Right hindlimb (tissue), 1 donor: ENCODE results near the gene SLC46A3.

Experiments used
- DNase-seq: peaks from one replicate; pipeline ENCODE4 v3.0.0-alpha.2; 2018

Gene SLC46A3

DNA sequence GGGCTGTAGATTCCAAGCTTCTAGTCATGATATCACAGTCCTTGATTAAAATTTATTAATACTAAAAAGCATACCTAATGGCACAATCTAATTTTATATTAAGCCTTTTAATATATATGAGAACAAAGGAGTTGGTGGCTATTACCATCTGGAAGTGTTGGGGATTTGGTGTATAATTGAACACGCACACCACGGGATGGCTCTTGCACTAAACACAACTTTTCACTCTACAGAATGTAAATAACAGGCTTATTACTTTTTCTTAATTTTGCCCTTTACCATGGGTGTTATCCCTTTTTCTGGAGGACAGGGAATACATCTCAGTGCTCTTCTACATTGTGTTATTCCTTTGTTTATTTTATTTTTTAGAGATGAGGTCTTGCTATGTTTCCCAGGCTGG is 38.2 kb downstream of the SLC46A3 start:
- no peak for DNase-seq

- no peak for DNase-seq
Observed at GRCh38 chr13:28679628-28680027, 39.1 kb downstream of the SLC46A3 start.

- DNase-seq, result no peak
Observed at GRCh38 chr13:28678809-28679208, 40.0 kb downstream of the SLC46A3 start.

GRCh38 chr13:28671126-28671792 is 47.5 kb downstream of the SLC46A3 start:
- no peak for DNase-seq

DNA sequence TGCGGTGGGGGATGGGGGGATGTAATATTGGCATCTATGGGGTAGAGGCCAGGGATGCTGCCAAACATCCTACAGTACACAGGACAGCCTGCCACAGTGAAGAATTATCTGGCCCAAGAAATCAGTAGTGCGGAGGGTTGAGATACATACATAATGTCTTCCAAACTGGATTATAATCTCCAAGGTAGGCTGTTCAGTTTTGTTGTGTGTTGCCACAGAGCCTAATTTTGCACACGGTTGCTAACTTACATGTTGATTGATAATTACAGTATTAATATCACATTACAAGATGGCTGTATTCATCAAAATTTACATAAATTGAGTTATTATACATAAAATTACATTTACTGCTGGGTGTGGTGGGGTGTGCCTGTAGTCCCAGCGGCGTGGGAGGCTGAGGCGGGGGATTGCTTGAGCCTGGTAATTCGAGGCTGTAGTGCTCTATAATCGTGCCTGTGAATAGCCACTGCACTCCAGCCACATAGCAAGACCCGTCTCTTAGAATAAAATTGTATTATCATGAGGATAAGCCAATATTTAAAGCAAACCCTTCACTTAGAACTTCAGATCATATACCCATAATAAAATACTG is 51.8 kb downstream of the SLC46A3 start:
- no peak for DNase-seq

DNA sequence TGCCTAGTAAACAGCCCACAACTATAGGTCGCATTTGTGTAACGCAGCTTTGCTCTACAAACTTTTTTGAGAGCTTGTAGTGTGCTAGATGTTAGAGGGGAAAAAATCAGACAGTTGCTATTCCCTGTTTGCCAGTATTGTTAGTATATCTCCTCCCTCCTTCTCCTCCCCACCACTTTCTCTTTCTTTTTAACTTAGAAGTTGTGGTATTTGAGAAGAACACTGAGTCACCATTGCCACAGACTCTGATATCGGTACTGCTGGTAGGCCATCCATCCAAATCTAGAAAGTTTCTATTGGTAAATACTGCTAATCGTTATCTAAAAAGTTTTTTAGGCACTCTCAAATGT is 59.2 kb downstream of the SLC46A3 start:
- DNase-seq, result no peak

DNA sequence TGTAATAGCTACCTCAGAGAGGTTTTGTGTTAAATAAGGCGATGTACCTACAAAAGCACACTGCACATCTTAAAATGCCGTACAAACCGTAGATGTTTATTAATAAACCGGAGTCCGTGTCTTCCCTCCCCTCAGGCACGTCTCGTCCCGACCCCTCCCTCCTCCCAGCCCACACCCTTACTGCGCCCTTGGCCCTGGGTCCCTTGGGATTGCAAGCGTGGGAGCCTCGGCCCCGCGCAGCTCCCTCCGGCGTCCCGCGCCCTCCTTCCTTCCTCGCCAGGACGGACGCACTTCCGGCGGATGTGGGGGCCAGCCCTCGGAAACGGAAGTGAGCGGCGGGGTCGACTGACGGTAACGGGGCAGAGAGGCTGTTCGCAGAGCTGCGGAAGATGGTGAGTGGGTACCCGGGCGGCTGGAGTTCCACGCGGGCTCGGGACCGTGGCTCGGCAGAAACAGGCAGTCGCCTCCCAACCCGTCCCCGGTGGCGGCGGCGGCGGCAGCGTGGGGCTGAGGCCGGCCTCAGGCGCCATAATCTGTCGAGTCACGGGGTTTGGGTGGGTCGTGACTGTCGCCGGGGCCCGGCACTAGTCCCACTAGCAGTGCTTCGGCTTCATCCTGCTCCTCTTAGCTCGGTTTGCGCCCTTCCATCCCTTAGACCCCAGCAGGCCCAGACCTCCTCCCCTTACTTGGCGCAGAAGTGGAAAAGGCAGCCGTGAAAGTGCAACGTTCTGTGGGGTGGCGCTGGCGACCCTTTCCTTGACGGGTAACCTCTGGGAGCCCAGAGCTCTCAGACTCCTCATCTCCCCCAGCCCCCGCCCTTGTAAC is 59.8 kb downstream of the SLC46A3 start, which contains the start of gene POMP:
TSS of gene POMP (plus strand) at position 335 of the 825 bp plus-strand sequence. CDS start at position 390, 55 bp downstream.
- peak; percentile 97 for DNase-seq

GRCh38 chr13:28658539-28658795 is 60.3 kb downstream of the SLC46A3 start:
- DNase-seq, result no peak

DNA sequence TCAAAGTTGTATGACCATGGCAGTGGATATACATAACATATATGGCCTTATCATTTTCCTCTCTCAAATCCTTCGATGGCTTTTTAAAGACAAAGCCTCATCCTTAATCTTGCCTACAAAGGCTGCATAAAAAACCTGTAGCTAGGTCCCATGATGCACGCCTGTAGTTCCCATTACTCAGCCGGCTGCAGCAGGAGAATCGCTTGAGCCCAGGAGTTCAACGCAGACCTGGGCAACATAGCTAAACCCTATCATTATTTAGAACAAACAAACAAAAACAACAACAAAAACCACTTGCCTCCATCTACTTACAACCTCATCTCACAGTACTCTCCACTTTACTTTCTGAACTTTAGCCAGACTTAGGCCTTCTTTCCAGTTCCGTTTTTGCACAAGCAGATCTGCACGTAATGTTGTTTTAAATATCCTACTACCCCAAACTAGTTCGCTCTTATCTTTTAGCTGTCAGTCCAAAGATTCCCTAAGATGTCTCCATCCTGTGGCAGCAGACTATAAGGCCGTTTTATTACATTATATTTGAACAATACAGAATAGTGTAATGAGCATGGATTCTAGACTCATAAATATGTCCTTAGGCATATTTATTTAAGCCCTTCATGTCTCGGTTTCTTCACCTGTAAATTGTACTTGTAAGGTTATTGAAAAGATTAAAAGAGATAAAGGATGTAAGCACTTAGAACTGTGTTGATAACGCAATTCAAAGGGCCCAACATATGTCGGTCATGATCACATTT is 60.8 kb downstream of the SLC46A3 start:
- peak; percentile 21 for DNase-seq

DNA sequence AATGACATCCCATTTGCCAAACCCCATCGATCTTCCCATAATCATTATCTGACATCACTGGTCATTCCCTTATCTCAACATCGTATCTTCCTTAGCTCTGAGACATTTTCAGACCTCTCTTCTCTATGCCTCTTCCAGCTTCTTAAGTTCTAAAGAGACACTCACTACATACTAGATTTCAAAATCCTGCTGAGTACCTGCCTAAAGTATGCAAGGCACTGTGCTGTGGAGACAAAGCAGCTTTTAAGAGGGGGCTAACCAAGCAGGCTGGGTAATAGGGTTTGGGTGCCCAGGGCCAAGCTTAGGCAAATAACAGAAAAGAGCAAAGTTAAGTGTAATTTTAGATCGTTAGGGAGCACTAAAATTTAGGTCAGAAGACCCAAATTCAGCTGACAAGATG is 63.2 kb downstream of the SLC46A3 start:
- DNase-seq, result no peak

DNA sequence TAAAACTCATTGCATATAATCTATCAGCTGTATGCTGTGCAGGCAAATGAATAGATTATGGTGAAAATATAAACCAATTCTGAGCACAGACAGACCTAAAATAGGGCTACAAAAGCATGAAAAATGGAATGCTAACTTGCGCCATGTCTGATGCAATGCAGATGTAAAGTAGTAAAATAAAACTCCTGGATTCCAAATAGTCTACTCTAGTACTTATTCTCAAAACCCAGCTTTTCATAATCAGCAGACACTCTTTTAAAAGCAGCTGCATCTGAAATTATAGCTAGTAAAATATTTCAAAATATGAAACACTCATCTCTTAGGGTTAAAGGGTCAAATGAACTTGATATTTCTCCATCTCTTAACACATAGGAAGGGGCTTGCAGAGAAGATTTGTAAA is 64.5 kb downstream of the SLC46A3 start:
- no peak for DNase-seq

DNA sequence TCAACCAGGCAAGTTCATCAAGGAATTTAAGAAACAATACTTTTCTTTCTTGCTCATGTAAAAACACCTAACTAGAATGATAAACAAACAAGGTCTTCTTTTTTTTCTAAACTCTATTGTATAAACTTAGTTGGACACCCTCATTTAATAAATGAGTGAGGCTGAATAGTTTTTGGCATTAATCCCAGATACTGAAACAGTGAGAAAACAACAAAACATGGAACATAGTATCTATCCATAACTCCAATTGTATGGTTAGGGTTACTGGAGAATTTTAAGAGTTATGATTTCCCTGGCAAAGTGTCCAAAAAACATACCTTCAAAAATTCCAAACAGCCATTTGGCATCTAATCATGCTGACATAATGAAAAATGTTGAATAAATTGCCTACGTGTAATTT is 65.7 kb downstream of the SLC46A3 start:
- DNase-seq, result no peak

- no peak for DNase-seq
Observed at GRCh38 chr13:28651810-28652401, 66.9 kb downstream of the SLC46A3 start.

DNA sequence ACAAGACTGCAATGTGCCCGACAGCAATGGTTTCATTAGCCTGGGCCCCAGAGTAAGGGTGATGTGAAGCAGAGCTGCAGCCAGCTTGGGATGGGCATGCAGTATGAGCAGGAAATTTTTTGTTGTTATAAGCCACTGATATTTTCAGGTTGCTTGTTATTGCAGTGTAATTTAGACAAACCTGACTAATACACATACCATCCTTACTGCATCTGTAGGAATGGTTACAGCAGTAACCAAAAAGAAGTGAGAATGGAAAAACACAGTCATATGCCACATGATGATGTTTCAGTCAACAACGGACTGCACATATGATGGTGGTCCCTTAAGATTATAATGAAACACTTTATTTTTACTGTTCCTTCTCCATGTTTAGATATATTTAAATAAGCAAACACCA is 68.5 kb downstream of the SLC46A3 start:
- DNase-seq, result no peak
